ENCODE measurements around the gene HACD4.

The HACD4 gene

GRCh38 chr9:20994486-20994885, 37.0 kb downstream of the HACD4 start:
- POLR2A ChIA-PET = no interaction called here
- DNase-seq (ENCODE audit: extremely low spot score) = no peak
- no peak for TF ChIP-seq CTCF (IDR thresholded peaks at IDR 0.05; ENCODE audit: control extremely low read depth, extremely low read depth, low read depth, missing control alignments)
- CTCF ChIA-PET = interaction anchor here (1.2 to 1.7 kb wide), 2 partner anchors 11 to 14 kb away, joined by 3 to 4 read pairs; no protein-coding TSS in a partner anchor

GRCh38 chr9:20990867-20991266, 40.6 kb downstream of the HACD4 start:
- no peak for TF ChIP-seq CTCF (IDR thresholded peaks at IDR 0.05; ENCODE audit: control extremely low read depth, extremely low read depth, low read depth, missing control alignments)
- ChIA-PET POLR2A (interaction anchor here (0.7 kb wide), 1 partner anchor 636 kb away, joined by 5 read pairs; no protein-coding TSS in a partner anchor), CTCF (interaction anchor here (0.9 to 1.5 kb wide), 3 partner anchors 10 to 27 kb away, joined by 3 to 4 read pairs (median 4); no protein-coding TSS in a partner anchor)

GRCh38 chr9:20989923-20990341, 41.5 kb downstream of the HACD4 start:
- TF ChIP-seq CTCF (IDR thresholded peaks at IDR 0.05; ENCODE audit: control extremely low read depth, extremely low read depth, low read depth, missing control alignments) = no peak
- DNase-seq (ENCODE audit: extremely low spot score) = no peak
- CTCF ChIA-PET = interaction anchor here (1.1 to 1.5 kb wide), 2 partner anchors 20 to 22 kb away, joined by 3 to 4 read pairs; no protein-coding TSS in a partner anchor
- POLR2A ChIA-PET = no interaction called here

More at GRCh38 chr9:20990867-20991266, 40.6 kb downstream of the HACD4 start:
- no peak for DNase-seq (ENCODE audit: extremely low spot score)

- DNase-seq (ENCODE audit: extremely low spot score) = no peak
- ChIA-PET CTCF (interaction anchor here (1.3 kb wide), 1 partner anchor 8 kb away, joined by 3 read pairs; no protein-coding TSS in a partner anchor), POLR2A (no interaction called here)
- no peak for TF ChIP-seq CTCF (IDR thresholded peaks at IDR 0.05; ENCODE audit: control extremely low read depth, extremely low read depth, low read depth, missing control alignments)
Observed at GRCh38 chr9:20988671-20989315, 42.6 kb downstream of the HACD4 start.

GRCh38 chr9:20988061-20988460, 43.4 kb downstream of the HACD4 start:
- TF ChIP-seq CTCF (IDR thresholded peaks at IDR 0.05; ENCODE audit: control extremely low read depth, extremely low read depth, low read depth, missing control alignments) = no peak
- CTCF ChIA-PET = interaction anchor here (0.7 to 1.3 kb wide), 3 partner anchors 9 to 364 kb away, joined by 3 read pairs; no protein-coding TSS in a partner anchor
- DNase-seq (ENCODE audit: extremely low spot score) = no peak
- POLR2A ChIA-PET = no interaction called here

GRCh38 chr9:20987521-20987920, 43.9 kb downstream of the HACD4 start:
- DNase-seq (ENCODE audit: extremely low spot score) = no peak
- ChIA-PET POLR2A (no interaction called here), CTCF (interaction anchor here (1.2 to 1.7 kb wide), 3 partner anchors 12 to 632 kb away, joined by 3 to 4 read pairs (median 3); no protein-coding TSS in a partner anchor)
- no peak for TF ChIP-seq CTCF (IDR thresholded peaks at IDR 0.05; ENCODE audit: control extremely low read depth, extremely low read depth, low read depth, missing control alignments)
